NCI-H2171 treated with DMSO at 0.1 percent for 48 hours (cell line): ENCODE measurements around the gene HMGXB3.

ENCODE experiments used
- DNase-seq: peaks from one replicate; lab custom pipeline; 2025; lab: John Stamatoyannopoulos, UW

The HMGXB3 gene

GRCh38 chr5:150085950-150086715, 85.6 kb downstream of the HMGXB3 start, which contains the start of gene CSF1R:
Gene CSF1R, minus strand, starts transcription at chr5:150086554. Its CDS starts 127 bp downstream, at chr5:150086427.
- no peak for DNase-seq

- DNase-seq = no peak
These were observed 91.7 kb downstream of the HMGXB3 start for GRCh38 chr5:150092159-150092787.

- no peak for DNase-seq
These were observed 96.6 kb downstream of the HMGXB3 start for GRCh38 chr5:150097152-150097551.

- no peak for DNase-seq
These were observed 100.5 kb downstream of the HMGXB3 start for GRCh38 chr5:150101023-150101422.
